DMS114 treated with DMSO at 0.1 percent for 48 hours (cell line): ENCODE measurements around the gene INPP5B.
A peak's percentile ranks its signal among the peaks of the same experiment; 100 is the strongest.

Experiments
- DNase-seq: peaks from one replicate; lab custom pipeline; 2025; ENCODE audit not compliant: unreplicated experiment; lab: John Stamatoyannopoulos, UW

Gene INPP5B

GRCh38 chr1:37844536-37844935, 102.3 kb downstream of the INPP5B start:
- no peak for DNase-seq

- no peak for DNase-seq
Measured at GRCh38 chr1:37841652-37842051, 105.2 kb downstream of the INPP5B start.

DNA sequence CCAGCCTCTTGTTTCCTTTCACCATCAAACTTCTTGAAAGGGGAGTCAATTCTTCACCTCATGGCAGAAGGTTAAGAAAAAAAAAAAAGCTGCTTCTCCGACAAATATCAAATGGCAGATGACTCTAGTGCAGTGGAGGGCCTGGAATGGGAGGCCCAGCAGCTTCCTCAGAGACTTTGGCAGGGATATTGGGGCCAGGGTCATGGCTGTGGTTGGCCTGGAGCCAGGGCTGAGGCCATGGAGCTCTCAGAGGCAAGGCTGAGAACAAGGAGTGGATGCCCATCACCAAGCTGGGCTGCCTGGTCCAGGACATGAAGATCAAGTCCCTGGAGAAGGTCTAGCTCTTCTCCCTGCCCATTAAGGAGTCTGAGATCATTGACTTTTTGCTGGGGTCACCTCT, 106.1 kb downstream of the INPP5B start:
- DNase-seq: no peak

- no peak for DNase-seq
Measured at GRCh38 chr1:37839676-37840075, 107.2 kb downstream of the INPP5B start.

GRCh38 chr1:37836788-37837187, 110.1 kb downstream of the INPP5B start:
- no peak for DNase-seq

GRCh38 chr1:37831809-37832208, 115.0 kb downstream of the INPP5B start:
- no peak for DNase-seq

DNA sequence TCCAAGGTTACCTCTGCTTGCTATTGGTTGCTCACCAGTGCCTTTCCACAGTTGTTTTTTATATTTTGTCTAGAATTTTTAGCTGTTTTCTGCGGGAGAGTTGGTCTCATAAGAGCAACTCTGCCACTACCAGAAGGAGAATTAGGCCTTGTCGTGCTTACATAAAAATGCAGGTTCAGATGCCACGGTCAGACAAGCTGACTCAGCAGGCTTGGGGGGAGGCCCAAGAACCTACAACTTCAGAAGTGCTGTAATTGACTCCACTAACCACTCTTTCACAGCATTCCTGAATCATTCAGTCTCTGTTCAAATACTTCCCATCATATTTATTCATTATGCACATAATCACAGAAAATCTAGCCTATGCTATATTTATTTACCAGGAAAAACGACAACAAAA, 115.7 kb downstream of the INPP5B start:
- no peak for DNase-seq

DNA sequence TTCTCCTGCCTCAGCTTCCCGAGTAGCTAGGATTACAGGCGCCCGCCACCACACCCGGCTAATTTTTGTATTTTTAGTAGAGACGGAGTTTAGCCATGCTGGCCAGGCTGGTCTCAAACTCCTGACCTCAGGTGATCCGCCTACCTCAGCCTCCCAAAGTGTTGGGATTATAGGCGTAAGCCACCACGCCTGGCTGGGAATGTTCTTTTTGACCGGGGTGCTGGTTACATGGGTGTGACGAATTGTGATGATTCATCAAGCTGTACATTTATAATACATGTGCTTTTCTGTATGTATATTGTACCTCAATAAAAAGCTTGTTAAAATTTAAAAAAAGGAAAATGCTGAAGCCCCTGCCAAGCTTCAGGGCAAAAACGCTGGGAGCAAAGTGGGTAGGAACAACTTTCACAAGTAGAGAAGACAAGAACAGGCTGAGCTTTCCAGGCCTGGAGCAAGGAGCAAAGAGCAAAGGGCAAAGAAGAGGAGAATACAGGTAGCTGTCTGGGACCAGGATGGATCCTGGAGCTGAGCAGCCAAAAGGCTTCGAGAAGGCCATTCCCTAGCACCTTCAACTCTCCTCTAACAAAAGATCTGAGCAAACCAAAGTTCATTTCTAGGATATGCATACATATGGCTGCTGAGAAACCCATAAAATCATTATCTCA, 118.3 kb downstream of the INPP5B start:
- DNase-seq: no peak

GRCh38 chr1:37825506-37825905, 121.3 kb downstream of the INPP5B start:
- DNase-seq: no peak

- no peak for DNase-seq
Measured at GRCh38 chr1:37824001-37824400, 122.9 kb downstream of the INPP5B start.

DNA sequence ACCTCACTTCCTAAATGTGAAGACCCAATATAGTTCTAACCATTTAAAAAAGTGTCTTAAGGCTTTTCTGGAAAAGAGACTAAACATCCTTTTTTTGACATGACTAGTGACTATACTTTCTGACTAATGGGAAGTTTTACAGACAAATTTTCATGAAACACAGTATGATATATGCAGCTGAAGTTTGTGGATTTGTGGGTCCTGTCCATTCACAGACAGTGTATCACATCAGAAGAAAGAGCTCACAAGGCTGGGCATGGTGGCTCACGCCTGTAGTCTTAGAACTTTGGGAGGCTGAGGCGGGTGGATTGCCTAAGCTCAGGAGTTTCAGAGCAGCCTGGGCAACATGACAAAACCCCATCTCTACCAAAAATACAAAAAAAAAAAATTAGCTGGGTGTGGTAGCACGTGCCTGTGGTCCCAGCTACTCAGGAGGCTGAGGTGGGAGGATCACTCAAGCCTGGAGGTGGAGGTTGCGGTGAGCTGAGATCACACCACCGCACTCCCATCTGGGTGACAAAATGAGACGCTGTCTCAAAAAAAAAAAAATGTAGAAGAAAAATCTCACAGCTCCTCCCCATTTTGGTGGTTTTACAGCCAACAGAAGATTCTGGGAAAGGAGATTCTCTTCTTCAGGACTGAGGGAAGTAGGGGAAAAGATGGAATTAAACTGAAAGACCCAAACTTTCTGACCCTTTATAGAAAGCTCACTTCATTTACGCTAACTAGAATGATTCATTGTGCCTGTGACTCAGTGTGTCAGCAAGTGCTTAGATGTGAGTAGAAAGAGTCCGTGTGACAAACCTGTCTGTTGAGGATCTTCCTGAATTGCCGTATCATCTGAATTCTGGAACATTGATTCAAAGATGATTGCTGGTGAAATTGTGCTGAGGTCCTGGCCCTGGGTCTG, 123.7 kb downstream of the INPP5B start:
- DNase-seq: no peak

DNA sequence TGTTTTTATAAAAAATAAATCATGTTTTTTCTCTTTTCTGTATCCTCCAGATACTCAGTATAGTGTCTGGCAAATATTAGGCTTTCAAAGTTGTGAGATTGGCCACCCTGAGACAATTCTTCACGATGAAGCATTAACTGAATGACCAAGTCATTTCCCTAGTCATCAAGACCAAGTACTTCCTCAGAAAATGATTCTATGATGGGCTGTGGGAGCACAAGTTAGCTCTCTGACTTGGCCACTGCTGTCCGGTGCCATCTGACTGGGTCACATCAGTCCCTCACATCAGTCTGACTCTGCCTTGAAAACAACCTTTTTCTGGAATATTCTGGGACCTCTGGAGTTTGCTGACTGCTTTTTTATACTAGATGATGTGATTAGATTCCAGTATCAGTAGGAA, 125.4 kb downstream of the INPP5B start:
- DNase-seq: no peak

DNA sequence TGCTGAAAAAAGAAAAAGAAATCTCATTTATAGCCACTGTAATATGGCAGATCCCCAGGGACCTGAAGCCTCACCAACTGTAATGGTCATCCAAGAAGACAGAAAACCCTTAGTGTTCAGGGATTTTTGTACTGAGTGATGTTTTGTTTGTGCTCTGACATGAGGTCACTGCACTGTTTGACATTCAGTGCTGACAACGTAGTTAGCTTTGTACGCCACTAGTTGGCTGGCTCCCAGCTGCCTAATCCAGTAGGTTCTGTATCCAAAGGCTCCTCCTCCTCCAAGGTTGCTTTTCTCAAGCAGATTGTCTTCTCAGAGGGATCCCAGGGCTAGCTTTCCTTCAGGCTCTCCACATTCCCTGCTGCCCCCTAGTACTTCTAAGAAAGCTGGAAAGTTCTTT, 129.4 kb downstream of the INPP5B start:
- no peak for DNase-seq

DNA sequence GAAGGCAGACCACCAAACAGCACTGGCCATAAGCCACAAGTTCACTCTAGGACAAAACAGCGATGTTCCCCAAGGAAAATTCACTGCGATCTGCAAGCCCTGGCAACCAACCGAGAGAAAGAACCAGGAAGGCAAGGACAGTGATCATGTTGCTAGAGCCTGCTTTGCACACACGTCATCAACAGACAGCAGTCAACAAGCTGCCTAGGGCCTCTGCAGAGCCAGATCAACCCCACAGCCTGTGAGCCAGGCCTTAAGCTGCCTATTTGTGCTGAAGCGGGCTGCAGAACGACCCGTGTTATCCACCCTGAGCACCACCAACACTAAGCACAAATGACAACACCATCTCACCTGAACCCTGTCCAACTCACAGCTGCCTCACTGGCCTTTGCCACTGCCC, 132.6 kb downstream of the INPP5B start:
- no peak for DNase-seq

DNA sequence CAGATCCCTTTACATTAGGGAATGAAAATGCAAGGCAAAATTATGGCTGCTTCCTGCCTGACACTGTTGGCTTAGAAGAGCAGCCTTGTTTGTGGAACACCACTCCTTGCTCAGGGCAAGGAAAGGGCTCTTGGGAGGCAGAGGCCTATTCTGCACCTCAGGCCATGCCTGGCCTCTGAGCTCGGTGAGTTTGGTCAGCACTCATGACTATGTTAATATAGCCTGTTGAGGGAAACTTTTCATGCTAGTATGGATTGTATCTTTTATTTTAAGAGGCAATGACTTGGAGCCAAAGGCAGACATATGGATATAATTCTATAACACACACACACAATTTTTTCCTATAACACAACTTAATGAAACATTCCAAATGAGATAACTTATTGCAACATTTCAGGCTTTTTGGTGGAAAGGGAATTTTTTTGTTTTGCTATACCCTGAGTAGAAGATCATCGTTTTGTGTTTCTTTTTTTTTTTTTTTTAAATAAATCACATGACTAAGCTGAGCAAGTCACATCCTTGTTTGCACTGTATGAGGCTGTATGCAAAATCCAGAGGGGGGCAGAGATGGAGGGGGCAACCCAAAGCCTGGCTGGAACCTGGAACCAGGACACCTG, 133.2 kb downstream of the INPP5B start:
- no peak for DNase-seq

DNA sequence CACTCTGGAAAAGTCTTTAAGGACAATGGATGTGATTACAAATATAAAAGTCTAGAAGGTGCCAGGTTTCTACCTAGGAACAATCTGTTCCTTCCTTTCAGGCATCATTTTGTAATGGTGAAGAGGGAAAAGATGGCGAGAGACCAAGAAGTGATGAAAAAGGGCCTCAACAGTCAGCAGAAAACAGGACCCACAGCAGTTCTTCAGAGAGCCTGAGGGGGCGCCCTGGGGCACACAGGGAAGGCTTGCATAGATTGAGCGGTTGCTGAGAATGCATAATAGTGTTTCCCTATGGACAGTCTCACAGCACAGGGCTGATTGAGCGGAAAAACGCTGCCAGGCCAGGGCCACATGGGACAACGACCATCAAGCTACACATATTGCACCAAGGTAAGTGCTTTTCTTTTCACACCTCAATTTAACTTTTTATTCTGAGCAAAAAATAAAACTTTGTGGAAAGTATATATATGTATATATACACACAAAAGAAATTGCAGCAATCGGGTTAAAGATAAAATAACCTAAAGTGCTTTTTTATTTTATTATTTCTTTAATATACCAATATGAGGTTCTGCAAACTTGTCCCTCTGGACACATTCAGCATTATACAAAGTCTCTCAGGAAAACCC, 135.7 kb downstream of the INPP5B start:
- peak; percentile 57 for DNase-seq
